K562 (cell line): ENCODE results near the gene RNLS. TPM values are rescaled to one million over a fixed set of nuclear protein-coding genes. Genes with fewer than 3 reads are reported as not detected.

ENCODE experiments used
- ATAC-seq: fragments of 200-7000 bp; cut with Tn5 transposase; 3 replicates; pipeline ENCODE4 v1.9.1; 2020; ENCODE audit warnings: moderate library complexity
- BruUV-seq: library from RNA; stranded (reverse); fragments of 400-500 nt; replicated peaks from 2 replicates; lab custom pipeline; 2021; lab: Mats Ljungman, UMichigan
- CTCF ChIA-PET: fragments of 300-600 bp; formaldehyde crosslinking; extraction: SDS; loops from one replicate; lab custom pipeline; 2021; ENCODE audit warnings: low intra/inter-chr PET ratio; lab: Yijun Ruan, JAX
- POLR2A ChIA-PET: fragments of 300-600, 350-650 bp; sonication (Branson Sonifier 250); formaldehyde crosslinking; extraction: SDS; loops from one replicate; lab custom pipeline; 2021; ENCODE audit warnings: antibody characterized with exemption, inconsistent platforms; lab: Yijun Ruan, JAX
- DNase-seq, 4 experiments: peaks; one replicate each; pipeline versions ENCODE4 v3.0.0 to v3.0.0-alpha.2; 2011 to 2018; ENCODE audit warnings: low spot score in 3 of 4, mixed read lengths in 3 of 4; ENCODE audit errors: extremely low read depth in 1 of 4
- FAIRE-seq: peaks from 2 replicates; lab custom pipeline; 2011; peaks lifted over from hg19 to GRCh38; lab: Jason Lieb, UNC
- H2AFZ ChIP-seq: 2 replicates; pipeline ENCODE4 v1.6.0; 2011; ENCODE audit warnings: low read depth, low read length, control low read depth, inconsistent platforms
- H3K27ac ChIP-seq: fragments of 200-600 bp; 3 replicates; pipeline ENCODE4 v1.8.0; 2011; ENCODE audit warnings: low read depth, mild to moderate bottlenecking, control low read depth, inconsistent platforms, low read length, moderate library complexity, mixed read lengths; ENCODE audit errors: extremely low read depth
- H3K27me3 ChIP-seq, 2 experiments: fragments of 300-600 bp in 1 of 2; 2 replicates in 1 of 2; 3 replicates in 1 of 2; pipeline versions ENCODE4 v1.6.0 to v1.8.0; 2011; ENCODE audit warnings: inconsistent platforms in 2 of 2, low read length in 2 of 2, mild to moderate bottlenecking in 1 of 2, mixed read lengths in 1 of 2, moderate library complexity in 1 of 2; ENCODE audit not compliant: control insufficient read depth in 2 of 2, insufficient read depth in 2 of 2
- H3K36me3 ChIP-seq: fragments of 300-600 bp; 3 replicates; pipeline ENCODE4 v1.8.0; 2011; ENCODE audit warnings: mild to moderate bottlenecking, low read length, inconsistent platforms; ENCODE audit not compliant: control insufficient read depth, insufficient read depth
- H3K4me1 ChIP-seq, 2 experiments: fragments of 200-600 bp in 1 of 2; replicated peaks in 1 of 2; 2 replicates in 1 of 2; 3 replicates in 1 of 2; pipeline versions ENCODE4 v1.5.1 to v1.8.0; 2011; ENCODE audit warnings: inconsistent platforms in 2 of 2, low read length in 2 of 2, mild to moderate bottlenecking in 1 of 2, mixed read lengths in 1 of 2, moderate library complexity in 1 of 2; ENCODE audit not compliant: control insufficient read depth in 2 of 2, insufficient read depth in 2 of 2
- H3K4me2 ChIP-seq: 2 replicates; pipeline ENCODE4 v1.6.1; 2011; ENCODE audit warnings: low read length, control low read depth, inconsistent platforms, mixed read lengths; ENCODE audit not compliant: insufficient read depth
- H3K4me3 ChIP-seq: fragments of 200-600 bp; sonication (generic), shearing (Covaris generic); 2 replicates; pipeline ENCODE4 v1.5.1; 2016; ENCODE audit warnings: control low read depth, inconsistent platforms
- H3K79me2 ChIP-seq: fragments of 200-600 bp; 3 replicates; pipeline ENCODE4 v1.8.0; 2011; ENCODE audit warnings: low read length, inconsistent platforms; ENCODE audit not compliant: control insufficient read depth, insufficient read depth
- H3K9ac ChIP-seq, 2 experiments: 2 replicates each; pipeline versions ENCODE4 v1.6.0 to v1.6.1; 2011; ENCODE audit warnings: low read depth in 2 of 2, low read length in 2 of 2, control low read depth in 1 of 2, inconsistent platforms in 1 of 2, mild to moderate bottlenecking in 1 of 2, mixed read lengths in 1 of 2; ENCODE audit not compliant: insufficient read depth in 1 of 2
- H3K9me1 ChIP-seq: one replicate; pipeline ENCODE4 v1.6.0; 2011; ENCODE audit warnings: inconsistent platforms, mild to moderate bottlenecking, low read length, moderate library complexity; ENCODE audit not compliant: control insufficient read depth, insufficient read depth
- H3K9me3 ChIP-seq: replicated peaks from 2 replicates; pipeline ENCODE4 v1.5.1; 2011; ENCODE audit warnings: low read depth, low read length, inconsistent platforms; ENCODE audit not compliant: control insufficient read depth, insufficient read depth
- H4K20me1 ChIP-seq: replicated peaks from 2 replicates; pipeline ENCODE4 v1.6.1; 2011; ENCODE audit warnings: low read length, inconsistent platforms, mixed read lengths; ENCODE audit not compliant: control insufficient read depth, insufficient read depth
- CCNT2 ChIP-seq: IDR thresholded peaks from 2 replicates; pipeline ENCODE4 v1.6.1; 2011; ENCODE audit warnings: borderline replicate concordance, low read depth, mild to moderate bottlenecking, moderate library complexity, mixed read lengths, low read length; ENCODE audit not compliant: insufficient read length; ENCODE audit errors: extremely low read depth
- CSDE1 ChIP-seq, 2 experiments: fragments of 450-650 bp; IDR thresholded peaks; 2 replicates each; pipeline ENCODE4 v1.6.1; 2016; ENCODE audit warnings: mild to moderate bottlenecking in 1 of 2
- GABPB2 ChIP-seq: fragments of 250-450 bp; sonication (Bioruptor Pico); conservative IDR thresholded peaks from 2 replicates; pipeline ENCODE4 v1.5.1; 2021; ENCODE audit warnings: mild to moderate bottlenecking
- KDM4B ChIP-seq, 2 experiments: fragments of 450-650 bp in 1 of 2; sonication (generic) in 1 of 2; IDR thresholded peaks; 2 replicates each; pipeline ENCODE4 v1.6.1; 2016 to 2017; ENCODE audit warnings: borderline replicate concordance in 2 of 2, antibody characterized with exemption in 1 of 2, low read depth in 1 of 2, mild to moderate bottlenecking in 1 of 2
- MLLT1 ChIP-seq, 2 experiments: fragments of 450-650 bp; IDR thresholded peaks; 2 replicates each; pipeline ENCODE4 v1.6.1; 2016
- NKRF ChIP-seq: fragments of 450-650 bp; IDR thresholded peaks from 2 replicates; pipeline ENCODE4 v1.6.1; 2016; ENCODE audit warnings: borderline replicate concordance
- XRCC5 ChIP-seq: fragments of 200-400 bp; formaldehyde crosslinking; IDR thresholded peaks from 2 replicates; pipeline ENCODE4 v1.6.1; 2017; ENCODE audit warnings: low read depth, mild to moderate bottlenecking, low read length
- ZNF699 ChIP-seq: fragments of 250-450 bp; sonication (Bioruptor Pico); IDR thresholded peaks from 2 replicates; pipeline ENCODE4 v1.8.0; 2021; ENCODE audit warnings: mild to moderate bottlenecking, moderate library complexity; ENCODE audit not compliant: insufficient replicate concordance
- ZNF780A ChIP-seq: fragments of 250-450 bp; sonication (Bioruptor Pico); IDR thresholded peaks from 2 replicates; pipeline ENCODE4 v1.5.0; 2021; ENCODE audit warnings: mild to moderate bottlenecking
- WGBS: fragments of 100-300 bp; shearing (Covaris generic); methylation state at CpG from one replicate; pipeline ENCODE4 v1.1.6; 2016; ENCODE audit warnings: low coverage, mixed read lengths; ENCODE audit not compliant: insufficient coverage; ENCODE audit errors: missing lambda C conversion rate; 5-methylcytosine and 5-hydroxymethylcytosine counted together
- in situ Hi-C: fragments of 300-500 bp; cut with MboI; formaldehyde crosslinking; loops from 4 replicates; pipeline ENCODE4 v1.15.0; 2018; ENCODE audit warnings: inconsistent platforms, mixed read lengths
- intact Hi-C: fragments of 100-400 bp; cut with micrococcal nuclease; formaldehyde crosslinking; loops from 2 replicates; pipeline ENCODE4 v1.14.2; 2022
- polyA plus RNA-seq, 8 experiments: library from polyadenylated mRNA; depleted of rRNA in 4 of 8; stranded (reverse) in 5 of 8; unstranded in 3 of 8; fragments of >200 nt; fragmentation: Nextera tagmentation in 2 of 8; fragmentation: Illumina TruSeq in 1 of 8; extraction: Ambion mirVana in 2 of 8; extraction: Trizol in 1 of 8; gene quantifications; 2 replicates each; pipeline versions ENCODE4 v1.2.1 to v1.2.3, GENCODE V29; 2011 to 2014; ENCODE audit warnings: inconsistent platforms in 1 of 8, missing spikeins in 1 of 8
- total RNA-seq, 7 experiments: library from RNA; depleted of rRNA in 6 of 7; stranded (reverse); fragments of >200 nt in 6 of 7; fragmentation: Illumina TruSeq in 2 of 7; extraction: Trizol in 2 of 7; gene quantifications; 2 replicates each; pipeline versions ENCODE4 v1.2.1 to v1.2.3, GENCODE V29; 2011 to 2021; ENCODE audit warnings: low replicate concordance in 1 of 7
- TF ChIP-seq, protein P1 (sequence below): sonication (generic); formaldehyde crosslinking; IDR thresholded peaks from 2 replicates; pipeline ENCODE4 v1.8.1; 2023; ENCODE audit warnings: missing genetic modification reagents, mild to moderate bottlenecking, borderline replicate concordance

Gene RNLS
- total and polyA plus RNA-seq, 9 of the 15 experiments (the other 6 are each of a cell fraction or from before 2014, with no cell fraction given): 0.14 to 0.72 (median 0.41) TPM; not detected in 3

DNA sequence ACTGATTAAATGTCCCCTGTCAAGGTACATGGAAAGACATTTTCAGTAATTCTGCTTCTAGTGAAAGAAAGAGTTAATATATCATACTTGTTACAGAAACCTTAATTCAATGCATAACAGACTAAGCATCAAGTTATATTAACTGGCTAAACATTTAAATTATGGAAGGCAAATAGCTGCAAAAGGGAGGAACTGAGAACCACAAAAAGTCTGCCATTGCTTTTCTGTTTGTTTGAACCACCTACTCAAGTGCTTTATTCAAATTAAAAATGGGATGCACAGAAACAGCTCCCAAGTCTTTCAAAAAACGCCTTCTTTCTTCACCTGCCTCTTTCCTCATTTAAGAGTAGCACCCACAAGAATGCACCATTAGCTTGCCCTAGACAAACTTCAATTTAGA, 271.9 kb downstream of the RNLS start (continued):
- TF ChIP-seq NKRF: no peak
- TF ChIP-seq ZNF780A (CRISPR knock-in tag): no peak
- TF ChIP-seq GABPB2 (CRISPR knock-in tag): no peak
- no peak for TF ChIP-seq ZNF699
- TF ChIP-seq MLLT1 (IDR thresholded peaks at IDR 0.05): no peak
- no peak for TF ChIP-seq XRCC5
- TF ChIP-seq, all 486 proteins: peak for 0

DNA sequence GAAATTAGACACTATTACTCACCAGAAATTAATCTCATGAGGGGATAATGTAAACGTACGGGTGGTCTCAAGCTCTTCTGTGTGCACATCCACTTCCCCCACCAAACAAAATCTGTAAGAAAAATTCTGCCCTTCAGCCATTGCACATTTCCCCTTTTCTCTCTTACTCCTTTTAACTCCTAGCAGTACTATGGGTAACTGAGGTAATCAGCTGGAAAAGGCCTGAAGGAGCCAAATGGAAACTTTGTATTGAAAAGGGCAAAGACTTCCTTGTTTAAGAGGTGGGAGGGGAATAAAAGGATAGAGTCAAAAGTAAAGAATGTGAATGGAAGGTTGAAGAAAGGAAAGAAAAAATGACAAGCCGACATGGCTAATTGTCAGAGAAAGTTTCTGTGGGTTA, 273.8 kb downstream of the RNLS start:
- Histone ChIP-seq H4K20me1 (no peaks in the 10 kb centered on the region), H2AFZ (no peak overlapping the region)
- no peak for FAIRE-seq
- TF ChIP-seq CSDE1 (IDR thresholded peaks at IDR 0.05): no peak
- TF ChIP-seq, protein P1, sequence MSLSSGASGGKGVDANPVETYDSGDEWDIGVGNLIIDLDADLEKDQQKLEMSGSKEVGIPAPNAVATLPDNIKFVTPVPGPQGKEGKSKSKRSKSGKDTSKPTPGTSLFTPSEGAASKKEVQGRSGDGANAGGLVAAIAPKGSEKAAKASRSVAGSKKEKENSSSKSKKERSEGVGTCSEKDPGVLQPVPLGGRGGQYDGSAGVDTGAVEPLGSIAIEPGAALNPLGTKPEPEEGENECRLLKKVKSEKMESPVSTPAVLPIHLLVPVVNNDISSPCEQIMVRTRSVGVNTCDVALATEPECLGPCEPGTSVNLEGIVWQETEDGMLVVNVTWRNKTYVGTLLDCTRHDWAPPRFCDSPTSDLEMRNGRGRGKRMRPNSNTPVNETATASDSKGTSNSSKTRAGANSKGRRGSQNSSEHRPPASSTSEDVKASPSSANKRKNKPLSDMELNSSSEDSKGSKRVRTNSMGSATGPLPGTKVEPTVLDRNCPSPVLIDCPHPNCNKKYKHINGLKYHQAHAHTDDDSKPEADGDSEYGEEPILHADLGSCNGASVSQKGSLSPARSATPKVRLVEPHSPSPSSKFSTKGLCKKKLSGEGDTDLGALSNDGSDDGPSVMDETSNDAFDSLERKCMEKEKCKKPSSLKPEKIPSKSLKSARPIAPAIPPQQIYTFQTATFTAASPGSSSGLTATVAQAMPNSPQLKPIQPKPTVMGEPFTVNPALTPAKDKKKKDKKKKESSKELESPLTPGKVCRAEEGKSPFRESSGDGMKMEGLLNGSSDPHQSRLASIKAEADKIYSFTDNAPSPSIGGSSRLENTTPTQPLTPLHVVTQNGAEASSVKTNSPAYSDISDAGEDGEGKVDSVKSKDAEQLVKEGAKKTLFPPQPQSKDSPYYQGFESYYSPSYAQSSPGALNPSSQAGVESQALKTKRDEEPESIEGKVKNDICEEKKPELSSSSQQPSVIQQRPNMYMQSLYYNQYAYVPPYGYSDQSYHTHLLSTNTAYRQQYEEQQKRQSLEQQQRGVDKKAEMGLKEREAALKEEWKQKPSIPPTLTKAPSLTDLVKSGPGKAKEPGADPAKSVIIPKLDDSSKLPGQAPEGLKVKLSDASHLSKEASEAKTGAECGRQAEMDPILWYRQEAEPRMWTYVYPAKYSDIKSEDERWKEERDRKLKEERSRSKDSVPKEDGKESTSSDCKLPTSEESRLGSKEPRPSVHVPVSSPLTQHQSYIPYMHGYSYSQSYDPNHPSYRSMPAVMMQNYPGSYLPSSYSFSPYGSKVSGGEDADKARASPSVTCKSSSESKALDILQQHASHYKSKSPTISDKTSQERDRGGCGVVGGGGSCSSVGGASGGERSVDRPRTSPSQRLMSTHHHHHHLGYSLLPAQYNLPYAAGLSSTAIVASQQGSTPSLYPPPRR (CRISPR knock-in tag): no peak
- TF ChIP-seq KDM4B (IDR thresholded peaks at IDR 0.05; ENCODE audit: borderline replicate concordance in 2 of 2, low read depth in 1 of 2): no peak
- TF ChIP-seq CCNT2: no peak

More for the DNA sequence above, 273.8 kb downstream of the RNLS start:
- Histone ChIP-seq H3K4me1 (no peaks in the 10 kb centered on the region), H3K9me3 (no peaks in the 10 kb centered on the region), H3K9ac (no peak overlapping the region), H3K36me3 (no peaks in the 10 kb centered on the region), H3K4me3 (no peak overlapping the region), H3K79me2 (no peaks in the 10 kb centered on the region), H3K4me2 (no peak overlapping the region), H3K9me1 (no peaks in the 10 kb centered on the region), H3K27me3 (no peaks in the 10 kb centered on the region), H3K27ac (no peak overlapping the region)
- 0% methylated on average over 3 of the region's 3 CpGs for whole genome bisulfite sequencing
- in situ Hi-C loops: no loop called here
- ChIA-PET POLR2A (no interaction called here), CTCF (no interaction called here)
- DNase-seq (no peak), ATAC-seq (no peak)
- no TSS peak for BruUV-seq
- intact Hi-C loops: no loop called here
